HEK293 (cell line): ENCODE measurements around the gene COL5A1.

Experiments
- CTCF ChIA-PET: fragments of 350-600 bp; formaldehyde crosslinking; extraction: SDS; loops from one replicate; lab custom pipeline; 2021; ENCODE audit warnings: antibody characterized with exemption; lab: Yijun Ruan, JAX
- POLR2A ChIA-PET: fragments of 300-600 bp; formaldehyde crosslinking; extraction: SDS; loops from one replicate; lab custom pipeline; 2020; ENCODE audit warnings: antibody characterized with exemption, inconsistent platforms; lab: Yijun Ruan, JAX
- H3K27ac ChIP-seq: fragments of 200-500 bp; sonication (Bioruptor generic); 2 replicates; pipeline ENCODE4 v1.5.1; 2014; ENCODE audit warnings: low read depth, low read length, control low read depth, inconsistent platforms; ENCODE audit errors: extremely low read depth
- H3K36me3 ChIP-seq, 2 experiments: fragments of 200-500 bp in 1 of 2; sonication (Bioruptor generic) in 1 of 2; 1 replicate in 1 of 2; 2 replicates in 1 of 2; pipeline ENCODE4 v1.5.1; 2014 to 2017; ENCODE audit warnings: inconsistent platforms in 2 of 2, low read length in 2 of 2; ENCODE audit not compliant: control insufficient read depth in 2 of 2, insufficient read depth in 1 of 2
- H3K4me1 ChIP-seq: fragments of 200-500 bp; sonication (Bioruptor generic); 2 replicates; pipeline ENCODE4 v1.5.1; 2014; ENCODE audit warnings: mild to moderate bottlenecking, low read length, inconsistent platforms; ENCODE audit not compliant: control insufficient read depth, insufficient read depth
- H3K4me3 ChIP-seq: 2 replicates; pipeline ENCODE4 v1.5.1; 2011; ENCODE audit warnings: low read depth, mild to moderate bottlenecking, control low read depth, low read length, moderate library complexity
- H3K9me3 ChIP-seq: fragments of 200-500 bp; sonication (Bioruptor generic); 2 replicates; pipeline ENCODE4 v1.5.1; 2014; ENCODE audit warnings: low read depth, low read length, inconsistent platforms; ENCODE audit not compliant: control insufficient read depth, insufficient read depth
- FEZF1 ChIP-seq: fragments of 450-650 bp; formaldehyde crosslinking; IDR thresholded peaks from 2 replicates; pipeline ENCODE4 v1.5.1; 2016; ENCODE audit warnings: missing biosample characterization, missing genetic modification characterization
- GFI1B ChIP-seq: fragments of 450-650 bp; formaldehyde crosslinking; IDR thresholded peaks from 2 replicates; pipeline ENCODE4 v1.5.1; 2016; ENCODE audit warnings: missing biosample characterization, missing genetic modification characterization
- KLF17 ChIP-seq: fragments of 450-650 bp; formaldehyde crosslinking; IDR thresholded peaks from 2 replicates; pipeline ENCODE4 v1.5.1; 2016; ENCODE audit warnings: missing biosample characterization, missing genetic modification characterization
- MYNN ChIP-seq: fragments of 450-650 bp; formaldehyde crosslinking; IDR thresholded peaks from 2 replicates; pipeline ENCODE4 v1.5.1; 2016; ENCODE audit warnings: missing biosample characterization, missing genetic modification characterization, borderline replicate concordance
- SCRT2 ChIP-seq: fragments of 450-650 bp; formaldehyde crosslinking; IDR thresholded peaks from 2 replicates; pipeline ENCODE4 v1.5.1; 2016; ENCODE audit warnings: missing biosample characterization, missing genetic modification characterization
- TRIM28 ChIP-seq: IDR thresholded peaks from 2 replicates; pipeline ENCODE4 v1.6.1; 2011; ENCODE audit warnings: low read length, control low read depth, borderline replicate concordance
- ZIC2 ChIP-seq: fragments of 450-650 bp; formaldehyde crosslinking; IDR thresholded peaks from 2 replicates; pipeline ENCODE4 v1.5.1; 2016; ENCODE audit warnings: missing biosample characterization, missing genetic modification characterization
- ZNF138 ChIP-seq: fragments of 450-650 bp; formaldehyde crosslinking; IDR thresholded peaks from 2 replicates; pipeline ENCODE4 v1.5.1; 2016; ENCODE audit warnings: missing biosample characterization, missing genetic modification characterization, borderline replicate concordance
- ZNF146 ChIP-seq: fragments of 450-650 bp; formaldehyde crosslinking; IDR thresholded peaks from 2 replicates; pipeline ENCODE4 v1.5.1; 2016; ENCODE audit warnings: missing biosample characterization, missing genetic modification characterization
- ZNF24 ChIP-seq: fragments of 450-650 bp; formaldehyde crosslinking; IDR thresholded peaks from 2 replicates; pipeline ENCODE4 v1.5.1; 2016; ENCODE audit warnings: missing biosample characterization, missing genetic modification characterization
- ZNF266 ChIP-seq: fragments of 450-650 bp; formaldehyde crosslinking; IDR thresholded peaks from 2 replicates; pipeline ENCODE4 v1.5.1; 2016; ENCODE audit warnings: missing biosample characterization, missing genetic modification characterization, low read depth
- ZNF280C ChIP-seq: fragments of 450-650 bp; formaldehyde crosslinking; IDR thresholded peaks from 2 replicates; pipeline ENCODE4 v1.5.1; 2016; ENCODE audit warnings: missing biosample characterization, missing genetic modification characterization
- ZNF311 ChIP-seq: fragments of 450-650 bp; formaldehyde crosslinking; IDR thresholded peaks from 2 replicates; pipeline ENCODE4 v1.5.1; 2017; ENCODE audit warnings: missing biosample characterization, missing genetic modification characterization, borderline replicate concordance
- ZNF362 ChIP-seq: fragments of 450-650 bp; formaldehyde crosslinking; IDR thresholded peaks from 2 replicates; pipeline ENCODE4 v1.5.1; 2016; ENCODE audit warnings: missing biosample characterization, missing genetic modification characterization
- ZNF518A ChIP-seq: fragments of 450-650 bp; formaldehyde crosslinking; conservative IDR thresholded peaks from 2 replicates; pipeline ENCODE4 v1.5.1; 2016; ENCODE audit warnings: low read depth, missing biosample characterization, missing genetic modification characterization
- ZNF621 ChIP-seq: fragments of 450-650 bp; formaldehyde crosslinking; IDR thresholded peaks from 2 replicates; pipeline ENCODE4 v1.5.1; 2017; ENCODE audit warnings: missing biosample characterization, missing genetic modification characterization
- ZNF704 ChIP-seq: fragments of 450-650 bp; formaldehyde crosslinking; IDR thresholded peaks from 2 replicates; pipeline ENCODE4 v1.5.1; 2016; ENCODE audit warnings: missing biosample characterization, missing genetic modification characterization
- ZNF792 ChIP-seq: fragments of 450-650 bp; formaldehyde crosslinking; IDR thresholded peaks from 2 replicates; pipeline ENCODE4 v1.5.1; 2016; ENCODE audit warnings: missing biosample characterization, missing genetic modification characterization

Gene COL5A1

GRCh38 chr9:134719331-134719730, 77.7 kb downstream of the COL5A1 start (continued):
- TF ChIP-seq ZNF280C (tag by site-specific recombination) (no peak), ZNF704 (tag by site-specific recombination) (no peak), ZNF24 (no peak), ZNF266 (tag by site-specific recombination) (no peak)

- TF ChIP-seq ZNF138, result no peak
- no peaks in the 10 kb centered on the region for H3K36me3 ChIP-seq
- ChIA-PET POLR2A (no interaction called here), CTCF (interaction anchor here (0.6 kb wide), 1 partner anchor 31 kb away, joined by 3 read pairs; no protein-coding TSS in a partner anchor)
- H3K4me3 ChIP-seq, result no peak overlapping the region
- H3K27ac ChIP-seq, result no peak overlapping the region
- H3K4me1 ChIP-seq, result no peaks in the 10 kb centered on the region
- no peaks in the 10 kb centered on the region for H3K9me3 ChIP-seq
These were observed 78.6 kb downstream of the COL5A1 start for GRCh38 chr9:134720136-134720753.

GRCh38 chr9:134720796-134721195, 79.2 kb downstream of the COL5A1 start:
- CTCF ChIA-PET, result no interaction called here
- Histone ChIP-seq H3K4me3 (no peak overlapping the region), H3K9me3 (no peaks in the 10 kb centered on the region), H3K27ac (no peak overlapping the region), H3K4me1 (no peaks in the 10 kb centered on the region), H3K36me3 (no peaks in the 10 kb centered on the region)
- no peak for TF ChIP-seq ZNF146 (tag by site-specific recombination)
- TF ChIP-seq ZIC2 (tag by site-specific recombination), result peak; percentile 18; the same call in 1 of the 2 replicates
- POLR2A ChIA-PET, result no interaction called here

- no peak overlapping the region for H3K4me3 ChIP-seq
- no peak for TF ChIP-seq MYNN (tag by site-specific recombination)
- no peak for TF ChIP-seq TRIM28
- TF ChIP-seq ZNF621 (tag by site-specific recombination), result no peak
- no peak for TF ChIP-seq GFI1B (tag by site-specific recombination)
- no peak for TF ChIP-seq KLF17
- TF ChIP-seq SCRT2 (tag by site-specific recombination), result no peak
- no peak for TF ChIP-seq ZNF362 (tag by site-specific recombination)
- TF ChIP-seq ZNF792, result no peak
- no peak for TF ChIP-seq ZNF518A
- TF ChIP-seq FEZF1, result no peak
- no peak for TF ChIP-seq ZNF311 (tag by site-specific recombination)
- H3K9me3 ChIP-seq, result no peaks in the 10 kb centered on the region
- H3K4me1 ChIP-seq, result no peaks in the 10 kb centered on the region
- H3K36me3 ChIP-seq, result no peaks in the 10 kb centered on the region
- POLR2A ChIA-PET, result no interaction called here
- H3K27ac ChIP-seq, result no peak overlapping the region
- CTCF ChIA-PET, result interaction anchor here (0.7 kb wide), 1 partner anchor 22 kb away, joined by 3 read pairs; no protein-coding TSS in a partner anchor
These were observed 79.7 kb downstream of the COL5A1 start for GRCh38 chr9:134721344-134721743.
